ENCODE measurements around the gene DNTT. TPM values are rescaled to one million over a fixed set of nuclear protein-coding genes. Genes with fewer than 3 reads are reported as not detected.

DNTT gene
- total and polyA plus RNA-seq, 2 of the 13 experiments (the other 11 are each of a cell fraction or from before 2014, with no cell fraction given), result not detected

- TF ChIP-seq ZKSCAN5 (CRISPR knock-in tag; IDR thresholded peaks at IDR 0.05) (no peak), U2AF2 (IDR thresholded peaks at IDR 0.05; ENCODE audit: low read depth, low read length) (no peak), ATAD3A (CRISPR knock-in tag; IDR thresholded peaks at IDR 0.05) (no peak), POGK (CRISPR knock-in tag; conservative IDR thresholded peaks at IDR 0.05) (no peak), KDM6A (CRISPR knock-in tag; IDR thresholded peaks at IDR 0.05; ENCODE audit: low read depth) (no peak), HDAC6 (IDR thresholded peaks at IDR 0.05; ENCODE audit: low read depth, low read length) (no peak), SOX13 (IDR thresholded peaks at IDR 0.05) (no peak), SOX13 (CRISPR knock-in tag; conservative IDR thresholded peaks at IDR 0.05 in 1 of 2, IDR thresholded peaks at IDR 0.05 in 1 of 2) (0 out of 4 replicates have a peak, but pooled peaks of 1 of the 2 experiments have one; percentile 12), RCOR2 (CRISPR knock-in tag; IDR thresholded peaks at IDR 0.05) (no peak), ZNF850 (CRISPR knock-in tag; conservative IDR thresholded peaks at IDR 0.05) (no peak), ZNF775 (CRISPR knock-in tag; IDR thresholded peaks at IDR 0.05; ENCODE audit: borderline replicate concordance) (no peak), GATA4 (IDR thresholded peaks at IDR 0.05; ENCODE audit: borderline replicate concordance, low read depth) (no peak), PHF20 (CRISPR knock-in tag; IDR thresholded peaks at IDR 0.05) (no peak), ZSCAN25 (CRISPR knock-in tag; IDR thresholded peaks at IDR 0.05) (no peak), TRIM24 (CRISPR knock-in tag; IDR thresholded peaks at IDR 0.05) (no peak), KLF11 (CRISPR knock-in tag; IDR thresholded peaks at IDR 0.05) (no peak), NR2F2 (IDR thresholded peaks at IDR 0.05; ENCODE audit: borderline replicate concordance, low read depth) (no peak), ZNF740 (CRISPR knock-in tag; IDR thresholded peaks at IDR 0.05) (no peak), GATAD2A (CRISPR knock-in tag; IDR thresholded peaks at IDR 0.05) (peak; percentile 58), MXI1 (IDR thresholded peaks at IDR 0.05; ENCODE audit: borderline replicate concordance, low read depth, low read length) (no peak), NBN (conservative IDR thresholded peaks at IDR 0.05) (no peak), ZSCAN29 (CRISPR knock-in tag; conservative IDR thresholded peaks at IDR 0.05) (no peak), KDM5A (IDR thresholded peaks at IDR 0.05; ENCODE audit: borderline replicate concordance, low read length) (no peak), ISL2 (CRISPR knock-in tag; IDR thresholded peaks at IDR 0.05) (no peak), ZBTB7B (CRISPR knock-in tag; IDR thresholded peaks at IDR 0.05) (no peak), ZNF207 (IDR thresholded peaks at IDR 0.05; ENCODE audit: borderline replicate concordance) (no peak), GFI1 (CRISPR knock-in tag; IDR thresholded peaks at IDR 0.05; ENCODE audit: borderline replicate concordance) (no peak)
- TF ChIP-seq, protein P1, sequence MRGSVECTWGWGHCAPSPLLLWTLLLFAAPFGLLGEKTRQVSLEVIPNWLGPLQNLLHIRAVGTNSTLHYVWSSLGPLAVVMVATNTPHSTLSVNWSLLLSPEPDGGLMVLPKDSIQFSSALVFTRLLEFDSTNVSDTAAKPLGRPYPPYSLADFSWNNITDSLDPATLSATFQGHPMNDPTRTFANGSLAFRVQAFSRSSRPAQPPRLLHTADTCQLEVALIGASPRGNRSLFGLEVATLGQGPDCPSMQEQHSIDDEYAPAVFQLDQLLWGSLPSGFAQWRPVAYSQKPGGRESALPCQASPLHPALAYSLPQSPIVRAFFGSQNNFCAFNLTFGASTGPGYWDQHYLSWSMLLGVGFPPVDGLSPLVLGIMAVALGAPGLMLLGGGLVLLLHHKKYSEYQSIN (CRISPR knock-in tag; IDR thresholded peaks at IDR 0.05; ENCODE audit: borderline replicate concordance), result no peak
- TF ChIP-seq, protein P2, sequence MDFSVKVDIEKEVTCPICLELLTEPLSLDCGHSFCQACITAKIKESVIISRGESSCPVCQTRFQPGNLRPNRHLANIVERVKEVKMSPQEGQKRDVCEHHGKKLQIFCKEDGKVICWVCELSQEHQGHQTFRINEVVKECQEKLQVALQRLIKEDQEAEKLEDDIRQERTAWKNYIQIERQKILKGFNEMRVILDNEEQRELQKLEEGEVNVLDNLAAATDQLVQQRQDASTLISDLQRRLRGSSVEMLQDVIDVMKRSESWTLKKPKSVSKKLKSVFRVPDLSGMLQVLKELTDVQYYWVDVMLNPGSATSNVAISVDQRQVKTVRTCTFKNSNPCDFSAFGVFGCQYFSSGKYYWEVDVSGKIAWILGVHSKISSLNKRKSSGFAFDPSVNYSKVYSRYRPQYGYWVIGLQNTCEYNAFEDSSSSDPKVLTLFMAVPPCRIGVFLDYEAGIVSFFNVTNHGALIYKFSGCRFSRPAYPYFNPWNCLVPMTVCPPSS (IDR thresholded peaks at IDR 0.05), result no peak
Measured at GRCh38 chr10:96374985-96375830, 71.0 kb downstream of the DNTT start (continued).
